Measurements from ENCODE around the gene SMAGP.
A peak's percentile ranks its signal among the peaks of the same experiment; 100 is the strongest.
"Not testable (repeated sequence)": the region's sequence is repeated elsewhere in the genome, so short reads cannot be mapped to it uniquely, and the experiment has no call there.

The SMAGP gene

GRCh38 chr12:51222461-51222860 lies 47.8 kb downstream of the SMAGP start:
- DNase-seq: no peak

- not testable (repeated sequence) for DNase-seq
Measured at GRCh38 chr12:51219857-51220256, 50.4 kb downstream of the SMAGP start.

- DNase-seq: no peak
Measured at GRCh38 chr12:51219322-51219721, 50.9 kb downstream of the SMAGP start.

GRCh38 chr12:51218607-51219161 lies 51.5 kb downstream of the SMAGP start:
- no peak for DNase-seq

GRCh38 chr12:51217968-51218606 lies 52.1 kb downstream of the SMAGP start, which contains the start of gene POU6F1:
TSS of gene POU6F1 (minus strand) at chr12:51218062. CDS start at chr12:51206836, 11,226 bp downstream.
- peak; percentile 65 for DNase-seq

GRCh38 chr12:51217133-51217967 lies 52.9 kb downstream of the SMAGP start:
- no peak for DNase-seq

- no peak for DNase-seq
Measured at GRCh38 chr12:51216642-51217041, 53.6 kb downstream of the SMAGP start.

- no peak for DNase-seq
Measured at GRCh38 chr12:51214895-51215294, 55.3 kb downstream of the SMAGP start.

- no peak for DNase-seq
Measured at GRCh38 chr12:51210690-51211395, 59.4 kb downstream of the SMAGP start.

- no peak for DNase-seq
Measured at GRCh38 chr12:51209259-51209658, 61.0 kb downstream of the SMAGP start.

GRCh38 chr12:51208016-51208660 lies 62.1 kb downstream of the SMAGP start:
- DNase-seq: no peak

GRCh38 chr12:51205350-51205749 lies 64.9 kb downstream of the SMAGP start:
- DNase-seq: no peak

GRCh38 chr12:51202718-51203117 lies 67.5 kb downstream of the SMAGP start:
- no peak for DNase-seq

- no peak for DNase-seq
Measured at GRCh38 chr12:51200806-51201205, 69.4 kb downstream of the SMAGP start.

- no peak for DNase-seq
Measured at GRCh38 chr12:51200156-51200555, 70.1 kb downstream of the SMAGP start.

GRCh38 chr12:51199366-51199945 lies 70.8 kb downstream of the SMAGP start:
- no peak for DNase-seq

GRCh38 chr12:51198568-51199365 lies 71.4 kb downstream of the SMAGP start:
- DNase-seq: no peak

GRCh38 chr12:51197736-51198567 lies 72.3 kb downstream of the SMAGP start:
- no peak for DNase-seq

GRCh38 chr12:51196547-51196946 lies 73.7 kb downstream of the SMAGP start:
- no peak for DNase-seq

- no peak for DNase-seq
Measured at GRCh38 chr12:51195841-51196240, 74.4 kb downstream of the SMAGP start.
